Measurements from ENCODE around the gene FNDC3B.

The FNDC3B gene

GRCh38 chr3:172379372-172379771, 340.0 kb downstream of the FNDC3B start:
- no peak for DNase-seq

GRCh38 chr3:172380632-172381031, 341.3 kb downstream of the FNDC3B start:
- DNase-seq, result no peak

GRCh38 chr3:172383306-172383796, 344.0 kb downstream of the FNDC3B start:
- no peak for DNase-seq

GRCh38 chr3:172384836-172385235, 345.5 kb downstream of the FNDC3B start:
- no peak for DNase-seq

- DNase-seq, result no peak
Measured at GRCh38 chr3:172387728-172388127, 348.4 kb downstream of the FNDC3B start.

- DNase-seq, result no peak
Measured at GRCh38 chr3:172388412-172389078, 349.2 kb downstream of the FNDC3B start.

- DNase-seq, result no peak
Measured at GRCh38 chr3:172390792-172391191, 351.4 kb downstream of the FNDC3B start.

GRCh38 chr3:172391592-172392302, 352.4 kb downstream of the FNDC3B start:
- no peak for DNase-seq

GRCh38 chr3:172394692-172395091, 355.3 kb downstream of the FNDC3B start:
- no peak for DNase-seq

- no peak for DNase-seq
Measured at GRCh38 chr3:172396400-172396799, 357.0 kb downstream of the FNDC3B start.

- no peak for DNase-seq
Measured at GRCh38 chr3:172397716-172398405, 358.5 kb downstream of the FNDC3B start.

- DNase-seq, result no peak
Measured at GRCh38 chr3:172398484-172398883, 359.1 kb downstream of the FNDC3B start.

GRCh38 chr3:172402090-172402489, 362.7 kb downstream of the FNDC3B start:
- DNase-seq, result no peak

GRCh38 chr3:172402892-172403643, 363.7 kb downstream of the FNDC3B start:
- no peak for DNase-seq

GRCh38 chr3:172404237-172404962, 365.0 kb downstream of the FNDC3B start:
- DNase-seq, result no peak

GRCh38 chr3:172405914-172406313, 366.5 kb downstream of the FNDC3B start:
- DNase-seq, result no peak

- DNase-seq, result no peak
Measured at GRCh38 chr3:172407872-172408271, 368.5 kb downstream of the FNDC3B start.

GRCh38 chr3:172410702-172411477, 371.5 kb downstream of the FNDC3B start:
- DNase-seq, result no peak

GRCh38 chr3:172411478-172411947, 372.1 kb downstream of the FNDC3B start:
- DNase-seq, result no peak

GRCh38 chr3:172415323-172415722, 375.9 kb downstream of the FNDC3B start:
- DNase-seq, result no peak

GRCh38 chr3:172437713-172438112, 398.3 kb downstream of the FNDC3B start:
- DNase-seq, result no peak
